Natural killer cell (primary cell): ENCODE results near the gene SRXN1. TPM values are rescaled to one million over a fixed set of nuclear protein-coding genes. Genes with fewer than 3 reads are reported as not detected.

ENCODE experiments used
- ATAC-seq, 3 donors: fragments of 150-1000 bp in 2 of 3; fragments of 200-7000 bp in 1 of 3; cut with Tn5 transposase; 1 replicate in 1 of 3; 2 replicates in 2 of 3; pipeline ENCODE4 v1.10.0; 2021; ENCODE audit warnings: mild to moderate bottlenecking in 2 of 3, moderate library complexity in 2 of 3
- DNase-seq, 2 donors: peaks; one replicate each; pipeline versions ENCODE4 v3.0.0 to v3.0.0-alpha.2; 2013 to 2021; ENCODE audit warnings: mixed read lengths in 1 of 2
- H3K27ac ChIP-seq: one replicate; pipeline ENCODE4 v1.5.1; 2013; ENCODE audit warnings: mild to moderate bottlenecking, low read length
- H3K27me3 ChIP-seq: one replicate; pipeline ENCODE4 v1.6.1; 2013; ENCODE audit warnings: low read length; ENCODE audit not compliant: control insufficient read depth, insufficient read depth
- H3K36me3 ChIP-seq: one replicate; pipeline ENCODE4 v1.6.1; 2013; ENCODE audit warnings: low read length; ENCODE audit not compliant: control insufficient read depth, insufficient read depth
- H3K4me1 ChIP-seq: one replicate; pipeline ENCODE4 v1.6.1; 2013; ENCODE audit warnings: low read length; ENCODE audit not compliant: control insufficient read depth, insufficient read depth
- H3K4me3 ChIP-seq: one replicate; pipeline ENCODE4 v1.5.1; 2013; ENCODE audit warnings: low read length
- H3K9me3 ChIP-seq: one replicate; pipeline ENCODE4 v1.6.1; 2013; ENCODE audit warnings: low read length; ENCODE audit not compliant: control insufficient read depth, insufficient read depth
- H3K27ac Mint-ChIP-seq, 2 donors: one replicate each; pipeline ENCODE4 v1.8.0; 2022; ENCODE audit warnings: mild to moderate bottlenecking in 2 of 2, mixed read lengths in 2 of 2, moderate library complexity in 1 of 2
- H3K27me3 Mint-ChIP-seq, 2 donors: one replicate each; pipeline ENCODE4 v1.8.0; 2022; ENCODE audit warnings: low read depth in 2 of 2, mixed read lengths in 2 of 2
- H3K36me3 Mint-ChIP-seq: one replicate; pipeline ENCODE4 v1.8.0; 2022; ENCODE audit warnings: mixed read lengths
- H3K4me1 Mint-ChIP-seq, 2 donors: one replicate each; pipeline ENCODE4 v1.8.0; 2022; ENCODE audit warnings: mixed read lengths in 2 of 2
- H3K4me3 Mint-ChIP-seq: one replicate; pipeline ENCODE4 v1.8.0; 2022; ENCODE audit warnings: mild to moderate bottlenecking, moderate library complexity, mixed read lengths
- H3K9me3 Mint-ChIP-seq, 2 donors: one replicate each; pipeline ENCODE4 v1.8.0; 2022; ENCODE audit warnings: mixed read lengths in 2 of 2
- CTCF ChIP-seq: fragments of 200-600 bp; IDR thresholded peaks from one replicate; pipeline ENCODE4 v1.8.0; 2022; ENCODE audit warnings: antibody characterized with exemption
- WGBS: methylation state at CpG from one replicate; pipeline ENCODE4 v1.1.7; 2013; ENCODE audit warnings: missing lambda C conversion rate; ENCODE audit not compliant: insufficient coverage; 5-methylcytosine and 5-hydroxymethylcytosine counted together
- intact Hi-C: fragments of 100-400 bp; cut with micrococcal nuclease; formaldehyde crosslinking; loops from one replicate; pipeline ENCODE4 v1.14.2; 2022
- total RNA-seq, 4 donors: library from RNA; stranded (reverse); fragments of 120-200 nt in 1 of 4; gene quantifications; one replicate each; pipeline versions ENCODE4 v1.2.3 to v1.2.4, GENCODE V29; 2013 to 2022

The SRXN1 gene
- total RNA-seq, 3 donors from 2014 or later (not counting 1 experiment from before 2014, with no cell fraction given) = 9.1 to 16.7 (median 11.6) TPM

GRCh38 chr20:631101-631500 is 21.9 kb downstream of the SRXN1 start:
- 91% methylated on average over 1 of the region's 1 CpG for WGBS
- peaks cover 0 to 6% of the 10 kb centered on the region in 2 donors for H3K27me3 Mint-ChIP-seq

GRCh38 chr20:626579-626978 is 26.4 kb downstream of the SRXN1 start:
- H3K4me3 ChIP-seq = no peak overlapping the region
- no peaks in the 10 kb centered on the region for H3K9me3 ChIP-seq
- no peaks in the 10 kb centered on the region for H3K27me3 ChIP-seq
- WGBS = 88% methylated on average over 2 of the region's 2 CpGs
- H3K4me1 ChIP-seq = no peaks in the 10 kb centered on the region
- Mint-ChIP-seq H3K4me1 (no peaks in the 10 kb centered on the region), H3K4me3 (no peak overlapping the region), H3K27me3 (peaks cover 11 to 15% of the 10 kb centered on the region in 2 donors), H3K36me3 (no peaks in the 10 kb centered on the region), H3K9me3 (no peaks in the 10 kb centered on the region), H3K27ac (no peak overlapping the region)
- H3K27ac ChIP-seq = no peak overlapping the region
- no peaks in the 10 kb centered on the region for H3K36me3 ChIP-seq
- no peak for TF ChIP-seq CTCF
- DNase-seq = no peak
- no peak for ATAC-seq
- intact Hi-C loops = no loop called here

More at GRCh38 chr20:631101-631500, 21.9 kb downstream of the SRXN1 start:
- TF ChIP-seq CTCF = no peak
- no peaks in the 10 kb centered on the region for H3K9me3 Mint-ChIP-seq
- no peaks in the 10 kb centered on the region for H3K36me3 ChIP-seq
- no peaks in the 10 kb centered on the region for H3K4me1 Mint-ChIP-seq
- no peak for ATAC-seq
- H3K27me3 ChIP-seq = no peaks in the 10 kb centered on the region
- H3K4me3 ChIP-seq = no peak overlapping the region
- DNase-seq = no peak
- H3K4me1 ChIP-seq = no peaks in the 10 kb centered on the region
- no peaks in the 10 kb centered on the region for H3K9me3 ChIP-seq
- H3K4me3 Mint-ChIP-seq = no peak overlapping the region
- no peaks in the 10 kb centered on the region for H3K36me3 Mint-ChIP-seq
- intact Hi-C loops = no loop called here
- H3K27ac Mint-ChIP-seq = no peak overlapping the region
- no peak overlapping the region for H3K27ac ChIP-seq

GRCh38 chr20:625360-625932 is 27.6 kb downstream of the SRXN1 start:
- Histone ChIP-seq H3K4me3 (no peak overlapping the region), H3K27ac (no peak overlapping the region), H3K36me3 (no peaks in the 10 kb centered on the region), H3K9me3 (no peaks in the 10 kb centered on the region), H3K27me3 (no peaks in the 10 kb centered on the region), H3K4me1 (no peaks in the 10 kb centered on the region)
- H3K4me1 Mint-ChIP-seq = no peaks in the 10 kb centered on the region
- no peaks in the 10 kb centered on the region for H3K9me3 Mint-ChIP-seq
- 76% methylated on average over 3 of the region's 4 CpGs for WGBS
- no peak for TF ChIP-seq CTCF
- peaks cover 11 to 18% of the 10 kb centered on the region in 2 donors for H3K27me3 Mint-ChIP-seq
- H3K27ac Mint-ChIP-seq = no peak overlapping the region
- no peak overlapping the region for H3K4me3 Mint-ChIP-seq
- no peaks in the 10 kb centered on the region for H3K36me3 Mint-ChIP-seq
- DNase-seq = no peak
- intact Hi-C loops = no loop called here
- no peak for ATAC-seq

GRCh38 chr20:623704-624103 is 29.3 kb downstream of the SRXN1 start:
- Histone ChIP-seq H3K27me3 (no peaks in the 10 kb centered on the region), H3K36me3 (no peaks in the 10 kb centered on the region), H3K4me3 (no peak overlapping the region), H3K27ac (no peak overlapping the region), H3K9me3 (no peaks in the 10 kb centered on the region), H3K4me1 (no peaks in the 10 kb centered on the region)
- DNase-seq = no peak
- Mint-ChIP-seq H3K36me3 (no peaks in the 10 kb centered on the region), H3K4me3 (no peak overlapping the region), H3K27ac (no peak overlapping the region), H3K9me3 (no peaks in the 10 kb centered on the region), H3K27me3 (peaks cover 20 to 29% of the 10 kb centered on the region in 2 donors), H3K4me1 (no peaks in the 10 kb centered on the region)
- 33% methylated on average over 3 of the region's 4 CpGs for WGBS
- TF ChIP-seq CTCF = no peak
- intact Hi-C loops = no loop called here
- no peak for ATAC-seq
